GM19240 (cell line): ENCODE data around the gene PLAAT4.
"Not testable (repeated sequence)": the region's sequence is repeated elsewhere in the genome, so short reads cannot be mapped to it uniquely, and the experiment has no call there.

ENCODE experiments used
- DNase-seq: peaks from one replicate; pipeline ENCODE4 v3.0.0; 2011; ENCODE audit warnings: low spot score; ENCODE audit not compliant: insufficient read length

Gene PLAAT4

DNA sequence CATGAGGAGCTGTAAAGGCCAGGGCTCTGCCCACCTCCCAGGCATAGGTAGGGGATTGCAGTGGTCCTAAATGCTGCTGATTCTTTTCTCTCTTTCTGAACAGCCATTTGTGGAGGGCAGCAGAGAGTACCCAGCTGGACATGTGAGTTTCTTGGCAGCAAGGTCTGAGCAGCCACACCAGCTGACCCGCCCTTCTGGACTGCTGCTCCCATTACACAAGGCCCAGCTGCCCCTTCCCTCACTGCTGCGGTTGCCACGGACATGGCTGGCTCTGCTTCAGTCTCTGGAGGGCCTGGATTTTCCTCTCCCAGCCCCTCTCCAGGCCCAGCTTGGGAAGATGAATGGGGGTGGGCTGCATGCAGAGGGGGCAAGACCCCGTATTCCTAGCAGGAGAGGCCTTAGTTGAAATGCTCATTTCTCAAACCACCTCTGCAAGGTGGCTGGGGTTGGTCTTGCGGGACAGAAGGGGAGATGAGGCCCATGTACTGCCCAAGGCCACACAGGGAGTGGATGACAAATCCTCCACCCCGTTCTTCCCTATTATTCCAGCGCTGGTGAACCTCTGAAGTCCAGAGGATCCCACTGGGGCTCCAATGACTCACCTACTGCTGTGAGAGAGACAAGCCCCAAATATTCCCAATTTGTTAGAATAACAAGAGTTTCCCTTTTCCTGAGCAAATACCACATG, 26.1 kb upstream of the PLAAT4 start:
- no peak for DNase-seq

- no peak for DNase-seq
These were observed 25.4 kb upstream of the PLAAT4 start for GRCh38 chr11:63511048-63511748.

DNA sequence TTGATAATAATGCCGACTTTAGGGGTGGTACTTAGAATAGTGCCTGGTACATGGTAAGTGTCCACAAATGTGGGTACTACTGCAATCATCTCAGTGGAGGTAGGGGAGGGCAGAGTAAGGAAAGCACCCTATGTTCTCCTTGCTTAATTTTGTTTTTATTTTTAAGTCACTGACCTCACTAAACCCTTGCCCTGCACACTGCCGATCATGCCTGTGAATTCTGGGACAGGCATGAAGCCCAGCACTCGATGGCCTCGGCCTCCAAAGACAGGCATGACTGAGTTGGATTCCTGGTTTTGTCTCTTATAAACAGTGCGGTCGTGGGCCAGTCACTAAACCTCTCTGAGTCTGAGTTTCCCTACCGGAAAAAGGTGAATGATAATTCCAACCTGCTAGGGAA, 23.8 kb upstream of the PLAAT4 start:
- no peak for DNase-seq

DNA sequence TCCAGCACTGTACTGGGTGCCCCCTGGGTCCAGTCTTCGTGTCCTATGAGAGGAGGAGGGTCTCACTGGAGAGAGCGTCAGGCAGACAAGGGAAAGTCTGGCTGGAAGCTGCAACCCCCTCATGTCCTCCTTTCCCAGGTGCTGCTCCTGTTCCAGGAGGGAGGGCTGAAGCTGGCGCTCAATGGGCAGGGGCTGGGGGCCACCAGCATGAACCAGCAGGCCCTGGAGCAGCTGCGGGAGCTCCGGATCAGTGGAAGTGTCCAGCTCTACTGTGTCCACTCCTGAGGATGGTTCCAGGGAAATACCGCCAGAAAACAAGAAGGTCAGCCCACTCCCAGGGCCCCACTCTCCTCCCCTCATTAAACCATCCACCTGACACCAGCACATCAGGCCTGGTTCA, 20.5 kb upstream of the PLAAT4 start:
- no peak for DNase-seq

DNA sequence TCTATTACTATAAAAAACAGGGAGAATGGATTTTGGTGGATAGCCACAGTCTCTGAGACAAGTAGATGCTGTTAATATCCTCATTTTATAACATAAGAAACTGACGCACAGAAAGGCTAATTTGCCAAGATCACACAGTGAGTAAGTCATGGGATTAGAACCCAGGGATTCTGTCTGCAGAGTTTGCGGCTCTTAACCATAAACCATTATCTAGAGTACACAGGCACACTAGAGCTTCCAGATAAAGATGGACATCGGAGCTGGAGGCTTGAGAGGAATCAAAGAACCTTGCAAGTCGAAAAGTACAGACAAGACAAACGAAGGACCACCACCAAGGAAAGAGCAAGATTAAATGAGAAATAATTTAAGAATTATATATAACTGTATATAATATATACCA, 19.5 kb upstream of the PLAAT4 start:
- DNase-seq, result no peak

- no peak for DNase-seq
These were observed 18.1 kb upstream of the PLAAT4 start for GRCh38 chr11:63518548-63518947.

GRCh38 chr11:63520606-63521170, 15.9 kb upstream of the PLAAT4 start:
- DNase-seq, result no peak

- no peak for DNase-seq
These were observed 14.7 kb upstream of the PLAAT4 start for GRCh38 chr11:63521896-63522295.

GRCh38 chr11:63523151-63523550, 13.5 kb upstream of the PLAAT4 start:
- no peak for DNase-seq

GRCh38 chr11:63527667-63528066, 8.9 kb upstream of the PLAAT4 start:
- DNase-seq, result no peak

DNA sequence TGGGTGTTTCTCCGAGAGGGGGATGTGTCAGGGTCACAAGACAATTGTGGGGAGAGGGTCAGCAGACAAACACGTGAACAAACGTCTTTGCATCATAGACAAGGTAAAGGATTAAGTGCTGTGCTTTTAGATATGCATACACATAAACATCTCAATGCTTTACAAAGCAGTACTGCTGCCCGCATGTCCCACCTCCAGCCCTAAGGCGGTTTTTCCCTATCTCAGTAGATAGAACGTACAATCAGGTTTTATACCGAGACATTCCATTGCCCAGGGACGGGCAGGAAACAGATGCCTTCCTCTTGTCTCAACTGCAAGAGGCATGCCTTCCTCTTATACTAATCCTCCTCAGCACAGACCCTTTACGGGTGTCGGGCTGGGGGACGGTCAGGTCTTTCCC, 8.5 kb upstream of the PLAAT4 start:
- DNase-seq, result not testable (repeated sequence)

GRCh38 chr11:63528729-63529278, 7.8 kb upstream of the PLAAT4 start:
- not testable (repeated sequence) for DNase-seq

DNA sequence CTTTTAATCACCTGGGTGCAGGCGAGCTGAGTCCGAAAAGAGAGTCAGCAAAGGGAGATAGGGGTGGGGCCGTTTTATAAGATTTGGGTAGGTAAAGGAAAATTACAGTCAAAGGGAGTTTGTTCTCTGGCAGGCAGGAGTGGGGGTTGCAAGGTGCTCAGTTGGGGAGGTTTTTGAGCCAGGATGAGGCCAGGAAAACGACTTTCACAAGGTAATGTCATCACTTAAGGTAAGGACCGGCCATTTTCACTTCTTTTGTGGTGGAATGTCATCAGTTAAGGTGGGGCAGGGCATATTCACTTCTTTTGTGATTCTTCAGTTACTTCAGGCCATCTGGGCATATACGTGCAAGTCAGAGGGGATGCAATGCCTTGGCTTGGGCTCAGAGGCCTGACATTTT, 7.2 kb upstream of the PLAAT4 start:
- DNase-seq, result not testable (repeated sequence)

GRCh38 chr11:63530021-63530420, 6.6 kb upstream of the PLAAT4 start:
- no peak for DNase-seq

GRCh38 chr11:63531074-63531792, 5.4 kb upstream of the PLAAT4 start:
- DNase-seq, result not testable (repeated sequence)

GRCh38 chr11:63532117-63532516, 4.5 kb upstream of the PLAAT4 start:
- DNase-seq, result no peak

DNA sequence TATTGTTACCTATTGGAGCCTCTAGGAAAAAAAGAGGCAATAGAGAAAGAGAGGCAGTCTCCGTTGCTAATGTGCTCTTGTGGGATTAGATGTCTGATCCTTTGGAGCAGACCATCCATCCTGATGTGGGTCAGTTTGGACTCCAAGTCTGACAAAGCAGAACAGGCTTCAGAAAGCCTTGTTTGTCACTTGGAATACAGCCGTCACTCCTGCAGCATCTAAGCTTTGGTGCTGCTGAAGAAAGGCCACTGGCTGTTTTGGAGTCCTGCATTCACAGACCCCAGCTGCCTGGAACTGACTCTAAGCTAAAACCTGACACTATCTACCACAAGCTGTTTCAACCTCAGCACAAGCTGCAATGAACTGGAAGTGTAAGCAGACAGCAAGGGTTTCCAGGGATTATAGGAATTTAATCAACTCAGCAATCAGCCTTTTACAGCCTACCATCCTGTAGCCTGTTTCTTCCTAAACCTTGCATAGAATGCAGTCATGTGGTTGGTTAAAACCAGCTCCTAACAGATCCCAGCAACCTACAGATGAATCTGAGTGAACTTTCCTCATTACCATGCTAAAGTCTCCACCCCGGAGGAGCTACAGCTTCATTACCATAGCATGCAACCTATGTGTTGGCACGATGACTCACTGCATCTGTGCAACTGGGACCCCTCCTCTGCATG, 3.7 kb upstream of the PLAAT4 start:
- no peak for DNase-seq

- DNase-seq, result no peak
These were observed 2.5 kb upstream of the PLAAT4 start for GRCh38 chr11:63534076-63534475.

DNA sequence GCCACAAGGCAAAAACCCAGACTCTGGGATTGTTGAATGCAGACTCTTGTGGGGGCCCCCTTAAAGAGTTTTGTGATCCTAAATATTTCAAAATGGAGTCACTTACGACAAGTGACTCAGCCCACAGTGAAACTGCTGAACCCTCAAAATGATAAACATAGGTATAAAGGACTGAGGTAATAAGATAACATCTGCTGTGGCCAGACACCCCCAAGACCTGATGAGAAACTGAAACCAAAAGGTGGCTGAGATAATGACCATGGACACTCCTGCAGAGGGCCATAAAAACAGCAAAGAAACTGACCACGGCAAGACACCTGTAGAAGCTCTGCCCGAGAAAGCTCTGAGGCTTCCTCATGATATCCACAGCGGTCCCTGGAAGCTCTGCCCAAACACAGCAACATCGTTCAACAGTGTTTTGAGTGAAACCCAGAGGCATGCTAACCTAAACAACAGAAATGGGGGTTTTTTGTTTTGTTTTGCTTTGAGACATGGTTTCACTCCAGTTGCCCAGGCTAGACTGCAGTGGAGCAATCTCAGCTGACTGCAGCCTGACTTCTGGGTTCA, 1.6 kb upstream of the PLAAT4 start:
- DNase-seq, result no peak

GRCh38 chr11:63535734-63536133, 874 bp upstream of the PLAAT4 start:
- no peak for DNase-seq
